Cortex of kidney (tissue), 1 donor: ENCODE results near the gene HBQ1.
"Not testable (repeated sequence)": the region's sequence is repeated elsewhere in the genome, so short reads cannot be mapped to it uniquely, and the experiment has no call there.

Source experiments
- DNase-seq: peaks from one replicate; lab custom pipeline; 2025; lab: John Stamatoyannopoulos, UW

The HBQ1 gene

GRCh38 chr16:160691-161190, 19.5 kb upstream of the HBQ1 start:
- no peak for DNase-seq

- DNase-seq: no peak
Observed at GRCh38 chr16:162271-162991, 17.8 kb upstream of the HBQ1 start.

GRCh38 chr16:163139-163538, 17.1 kb upstream of the HBQ1 start:
- not testable (repeated sequence) for DNase-seq

GRCh38 chr16:163696-164095, 16.6 kb upstream of the HBQ1 start:
- not testable (repeated sequence) for DNase-seq

- DNase-seq: not testable (repeated sequence)
Observed at GRCh38 chr16:164134-164823, 16.0 kb upstream of the HBQ1 start.

- no peak for DNase-seq
Observed at GRCh38 chr16:164827-165538, 15.3 kb upstream of the HBQ1 start.

- no peak for DNase-seq
Observed at GRCh38 chr16:165539-166374, 14.5 kb upstream of the HBQ1 start, which contains the start of gene HBM. TSS of gene HBM (plus strand) at chr16:165978. CDS start at chr16:165998, 20 bp downstream.

GRCh38 chr16:166375-167121, 13.7 kb upstream of the HBQ1 start:
- no peak for DNase-seq

- no peak for DNase-seq
Observed at GRCh38 chr16:167122-167690, 13.1 kb upstream of the HBQ1 start.

- DNase-seq: no peak
Observed at GRCh38 chr16:168424-168823, 11.8 kb upstream of the HBQ1 start.

- DNase-seq: no peak
Observed at GRCh38 chr16:169014-169413, 11.2 kb upstream of the HBQ1 start.

GRCh38 chr16:170088-170507, 10.2 kb upstream of the HBQ1 start:
- not testable (repeated sequence) for DNase-seq

GRCh38 chr16:170788-171187, 9.5 kb upstream of the HBQ1 start:
- DNase-seq: no peak

GRCh38 chr16:172374-172941, 7.8 kb upstream of the HBQ1 start, which contains the start of gene HBA2:
TSS of gene HBA2 (plus strand) at chr16:172876. CDS start at chr16:172913, 37 bp downstream.
- DNase-seq: not testable (repeated sequence)

GRCh38 chr16:173211-173854, 6.9 kb upstream of the HBQ1 start:
- DNase-seq: not testable (repeated sequence)

GRCh38 chr16:173928-174769, 6.1 kb upstream of the HBQ1 start:
- not testable (repeated sequence) for DNase-seq

- DNase-seq: no peak
Observed at GRCh38 chr16:175011-175949, 5.0 kb upstream of the HBQ1 start.
